Suprapubic skin (tissue), 4 donors: ENCODE results near the gene MCTP1.

Experiments
- CTCF ChIP-seq, 2 donors: fragments of 200-600 bp in 1 of 2; fragments of 450-650 bp in 1 of 2; sonication (generic) in 1 of 2; IDR thresholded peaks; one replicate each; pipeline ENCODE4 v1.5.1; 2016 to 2019; ENCODE audit warnings: antibody characterized with exemption in 2 of 2, mild to moderate bottlenecking in 1 of 2, moderate library complexity in 1 of 2
- POLR2A ChIP-seq, 2 donors: fragments of 450-650 bp; IDR thresholded peaks; one replicate each; pipeline ENCODE4 v1.6.1; 2017; ENCODE audit warnings: antibody characterized with exemption in 2 of 2, mild to moderate bottlenecking in 2 of 2, moderate library complexity in 2 of 2
- POLR2AphosphoS5 ChIP-seq, 3 donors: sonication (generic); formaldehyde crosslinking; IDR thresholded peaks; one replicate each; pipeline ENCODE4 v1.6.1; 2017; ENCODE audit warnings: antibody characterized with exemption in 3 of 3

- no peak for TF ChIP-seq CTCF (IDR thresholded peaks at IDR 0.05)
- no peak for TF ChIP-seq POLR2A (IDR thresholded peaks at IDR 0.05)
- TF ChIP-seq POLR2AphosphoS5 (IDR thresholded peaks at IDR 0.05) = no peak
Observed at GRCh38 chr5:94832685-94833084, 452.2 kb downstream of the MCTP1 start.
